ENCODE measurements around the gene SLC25A11.

GRCh38 chr17:4950075-4950745, 10.4 kb upstream of the SLC25A11 start:
- TF ChIP-seq POLR2AphosphoS5 (IDR thresholded peaks at IDR 0.05) (no peak), POLR2A (IDR thresholded peaks at IDR 0.05) (no peak), CTCF (IDR thresholded peaks at IDR 0.05) (no peak), EP300 (IDR thresholded peaks at IDR 0.05; ENCODE audit: low read depth) (no peak)

All from transverse colon (tissue), 4 donors.